ENCODE data around the gene CDCP1.

CDCP1 gene

GRCh38 chr3:45174234-45174633 is 28.1 kb upstream of the CDCP1 start:
- H3K4me3 ChIP-seq (ENCODE audit: control insufficient read depth, low read depth, low read length), result no peak overlapping the region
- DNase-seq (ENCODE audit: low read depth), result no peak
- TF ChIP-seq, protein P1, sequence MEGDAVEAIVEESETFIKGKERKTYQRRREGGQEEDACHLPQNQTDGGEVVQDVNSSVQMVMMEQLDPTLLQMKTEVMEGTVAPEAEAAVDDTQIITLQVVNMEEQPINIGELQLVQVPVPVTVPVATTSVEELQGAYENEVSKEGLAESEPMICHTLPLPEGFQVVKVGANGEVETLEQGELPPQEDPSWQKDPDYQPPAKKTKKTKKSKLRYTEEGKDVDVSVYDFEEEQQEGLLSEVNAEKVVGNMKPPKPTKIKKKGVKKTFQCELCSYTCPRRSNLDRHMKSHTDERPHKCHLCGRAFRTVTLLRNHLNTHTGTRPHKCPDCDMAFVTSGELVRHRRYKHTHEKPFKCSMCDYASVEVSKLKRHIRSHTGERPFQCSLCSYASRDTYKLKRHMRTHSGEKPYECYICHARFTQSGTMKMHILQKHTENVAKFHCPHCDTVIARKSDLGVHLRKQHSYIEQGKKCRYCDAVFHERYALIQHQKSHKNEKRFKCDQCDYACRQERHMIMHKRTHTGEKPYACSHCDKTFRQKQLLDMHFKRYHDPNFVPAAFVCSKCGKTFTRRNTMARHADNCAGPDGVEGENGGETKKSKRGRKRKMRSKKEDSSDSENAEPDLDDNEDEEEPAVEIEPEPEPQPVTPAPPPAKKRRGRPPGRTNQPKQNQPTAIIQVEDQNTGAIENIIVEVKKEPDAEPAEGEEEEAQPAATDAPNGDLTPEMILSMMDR (IDR thresholded peaks at IDR 0.05; ENCODE audit: control insufficient read depth, insufficient read depth, low read depth, low read length, missing control alignments), result no peak

DNA sequence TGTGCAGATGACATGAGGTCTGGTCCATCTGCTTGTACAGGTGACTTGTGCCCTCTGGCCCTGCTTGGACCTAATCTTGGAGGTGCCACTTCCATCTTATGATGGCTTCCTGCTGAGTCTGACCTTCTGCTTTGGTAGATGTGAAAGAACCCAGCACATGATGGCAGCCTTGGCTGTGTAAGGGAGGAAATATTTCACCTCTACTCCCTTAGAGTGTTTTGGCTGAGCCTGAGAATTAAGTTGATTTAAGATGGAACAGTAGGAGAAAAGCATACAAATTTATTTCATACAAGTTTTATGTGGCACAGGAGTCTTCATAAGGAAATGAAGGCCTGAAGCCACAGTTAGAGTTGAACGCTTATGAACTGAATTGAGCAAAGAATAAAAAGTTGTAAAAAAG is 27.6 kb upstream of the CDCP1 start:
- DNase-seq (ENCODE audit: low read depth), result no peak
- H3K4me3 ChIP-seq (ENCODE audit: control insufficient read depth, low read depth, low read length), result no peak overlapping the region
- TF ChIP-seq, protein P1 (IDR thresholded peaks at IDR 0.05; ENCODE audit: control insufficient read depth, insufficient read depth, low read depth, low read length, missing control alignments), result no peak

GRCh38 chr3:45171283-45171682 is 25.1 kb upstream of the CDCP1 start:
- TF ChIP-seq, protein P1 (IDR thresholded peaks at IDR 0.05; ENCODE audit: control insufficient read depth, insufficient read depth, low read depth, low read length, missing control alignments), result no peak
- DNase-seq (ENCODE audit: low read depth), result no peak

GRCh38 chr3:45170096-45170495 is 23.9 kb upstream of the CDCP1 start:
- TF ChIP-seq, protein P1 (IDR thresholded peaks at IDR 0.05; ENCODE audit: control insufficient read depth, insufficient read depth, low read depth, low read length, missing control alignments), result no peak
- no peak for DNase-seq (ENCODE audit: low read depth)
- H3K4me3 ChIP-seq (ENCODE audit: control insufficient read depth, low read depth, low read length), result no peak overlapping the region

More at GRCh38 chr3:45171283-45171682, 25.1 kb upstream of the CDCP1 start:
- no peak overlapping the region for H3K4me3 ChIP-seq (ENCODE audit: control insufficient read depth, low read depth, low read length)

DNA sequence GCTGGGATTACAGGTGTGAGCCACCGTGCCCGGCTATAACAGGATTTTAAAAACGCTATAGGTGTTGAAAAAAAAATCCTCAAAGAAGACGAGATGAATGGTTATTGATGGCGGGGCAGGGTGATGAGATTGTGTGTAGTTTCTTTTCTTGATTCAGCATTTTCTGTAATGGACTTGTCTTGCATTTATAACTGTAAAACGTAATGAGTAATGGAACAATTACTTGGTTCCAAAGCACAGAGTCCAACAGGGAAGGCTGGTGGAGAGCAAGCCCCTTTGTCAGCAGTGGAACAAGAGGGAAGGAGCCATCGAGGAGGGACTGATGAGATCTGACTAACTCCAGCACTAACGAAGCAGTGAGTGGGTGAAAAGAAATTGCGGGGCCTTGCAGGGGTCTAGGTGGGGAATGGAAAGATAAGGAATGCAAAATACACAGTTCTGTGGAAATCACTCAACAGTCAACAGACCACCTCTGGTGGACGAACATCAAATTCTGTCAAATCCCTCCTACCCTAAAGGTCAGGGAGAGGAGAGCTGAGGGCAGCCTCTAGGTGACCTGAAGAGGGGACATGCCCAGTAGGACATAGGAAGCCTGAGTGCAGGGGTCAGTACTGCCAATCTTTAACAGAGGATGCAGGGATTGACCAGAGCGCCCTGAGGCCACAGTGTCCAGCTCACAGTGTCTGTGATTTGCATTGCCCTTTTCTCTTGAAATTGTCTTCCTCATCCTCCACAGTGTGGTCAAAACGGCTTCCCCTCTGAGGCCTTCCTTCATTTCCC is 23.1 kb upstream of the CDCP1 start:
- no peak overlapping the region for H3K4me3 ChIP-seq (ENCODE audit: control insufficient read depth, low read depth, low read length)
- TF ChIP-seq, protein P1 (IDR thresholded peaks at IDR 0.05; ENCODE audit: control insufficient read depth, insufficient read depth, low read depth, low read length, missing control alignments), result no peak
- DNase-seq (ENCODE audit: low read depth), result no peak

- TF ChIP-seq, protein P1 (IDR thresholded peaks at IDR 0.05; ENCODE audit: control insufficient read depth, insufficient read depth, low read depth, low read length, missing control alignments), result no peak
- no peak overlapping the region for H3K4me3 ChIP-seq (ENCODE audit: control insufficient read depth, low read depth, low read length)
- DNase-seq (ENCODE audit: low read depth), result no peak
These were observed 22.3 kb upstream of the CDCP1 start for GRCh38 chr3:45168451-45168850.
